ENCODE data around the gene PEX12. TPM values are rescaled to one million over a fixed set of nuclear protein-coding genes. Genes with fewer than 3 reads are reported as not detected.

The PEX12 gene
- total RNA-seq, 1 donor from 2014 or later = 7.7 TPM

DNA sequence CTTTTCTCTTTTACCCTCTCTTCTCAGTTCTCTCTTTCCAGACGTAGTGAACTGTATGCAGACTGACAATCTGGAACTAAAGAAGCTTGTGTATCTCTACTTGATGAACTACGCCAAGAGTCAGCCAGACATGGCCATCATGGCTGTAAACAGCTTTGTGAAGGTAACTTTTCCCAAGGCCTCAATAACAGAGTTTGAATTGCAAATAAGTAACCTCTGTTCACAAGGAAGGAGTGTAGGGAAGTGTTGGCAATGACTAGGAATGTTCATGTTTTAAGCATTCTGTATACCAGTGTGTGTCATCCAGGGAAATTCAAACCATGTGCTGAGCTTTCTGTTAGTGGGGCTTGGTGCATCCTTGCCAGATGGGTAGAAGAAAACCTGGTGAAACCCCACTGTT lies 27.3 kb upstream of the PEX12 start:
- TF ChIP-seq, protein P1, sequence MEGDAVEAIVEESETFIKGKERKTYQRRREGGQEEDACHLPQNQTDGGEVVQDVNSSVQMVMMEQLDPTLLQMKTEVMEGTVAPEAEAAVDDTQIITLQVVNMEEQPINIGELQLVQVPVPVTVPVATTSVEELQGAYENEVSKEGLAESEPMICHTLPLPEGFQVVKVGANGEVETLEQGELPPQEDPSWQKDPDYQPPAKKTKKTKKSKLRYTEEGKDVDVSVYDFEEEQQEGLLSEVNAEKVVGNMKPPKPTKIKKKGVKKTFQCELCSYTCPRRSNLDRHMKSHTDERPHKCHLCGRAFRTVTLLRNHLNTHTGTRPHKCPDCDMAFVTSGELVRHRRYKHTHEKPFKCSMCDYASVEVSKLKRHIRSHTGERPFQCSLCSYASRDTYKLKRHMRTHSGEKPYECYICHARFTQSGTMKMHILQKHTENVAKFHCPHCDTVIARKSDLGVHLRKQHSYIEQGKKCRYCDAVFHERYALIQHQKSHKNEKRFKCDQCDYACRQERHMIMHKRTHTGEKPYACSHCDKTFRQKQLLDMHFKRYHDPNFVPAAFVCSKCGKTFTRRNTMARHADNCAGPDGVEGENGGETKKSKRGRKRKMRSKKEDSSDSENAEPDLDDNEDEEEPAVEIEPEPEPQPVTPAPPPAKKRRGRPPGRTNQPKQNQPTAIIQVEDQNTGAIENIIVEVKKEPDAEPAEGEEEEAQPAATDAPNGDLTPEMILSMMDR (conservative IDR thresholded peaks at IDR 0.05) = no peak
- Mint-ChIP-seq H3K27ac (no peak overlapping the region), H3K4me3 (no peak overlapping the region), H3K9me3 (no peaks in the 10 kb centered on the region), H3K4me1 (ENCODE audit: unreplicated experiment) (no peaks in the 10 kb centered on the region), H3K27me3 (no peaks in the 10 kb centered on the region), H3K36me3 (peaks cover 3% of the 10 kb centered on the region)
- no peak for DNase-seq (ENCODE audit: extremely low spot score, unreplicated experiment)

DNA sequence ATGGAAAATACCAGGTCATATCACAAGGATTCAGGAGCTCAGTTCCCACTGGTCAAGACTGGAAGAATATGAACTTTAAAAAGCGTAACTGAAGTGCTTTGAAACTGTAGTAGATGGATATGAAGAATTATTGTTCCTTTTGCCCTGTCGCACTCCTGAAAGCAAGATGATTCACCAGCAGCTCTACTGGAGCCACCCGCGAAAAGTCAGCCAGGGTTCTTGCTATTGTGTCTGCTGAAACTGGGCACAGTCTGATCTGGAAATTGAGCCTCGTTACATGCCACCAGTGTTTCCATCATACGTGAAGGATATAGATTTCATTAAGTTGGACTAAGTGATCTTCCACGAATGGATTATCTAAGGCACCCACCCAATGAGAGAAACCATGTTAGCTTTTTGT lies 25.3 kb upstream of the PEX12 start:
- H3K36me3 Mint-ChIP-seq = peaks cover 3% of the 10 kb centered on the region

DNA sequence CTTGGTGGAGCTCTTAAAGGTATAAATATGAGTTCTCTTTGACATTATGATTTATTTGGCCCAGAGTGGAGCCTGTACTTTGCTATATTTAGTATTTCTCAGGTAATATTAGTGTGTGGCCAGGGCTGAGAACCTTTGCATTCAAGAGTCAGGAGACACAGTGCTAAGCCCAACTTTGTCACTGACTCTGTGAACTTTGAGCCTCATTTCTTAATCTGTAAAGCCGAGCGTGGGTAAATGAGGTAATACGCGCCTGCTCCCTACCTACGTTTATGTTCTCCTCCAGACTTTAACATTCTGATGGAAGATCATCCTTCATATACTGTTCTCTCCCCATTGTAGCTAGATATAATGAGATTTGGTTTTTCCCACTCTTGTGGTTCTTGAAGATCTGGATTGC lies 19.2 kb upstream of the PEX12 start:
- Mint-ChIP-seq H3K4me3 (no peak overlapping the region), H3K36me3 (peaks cover 25% of the 10 kb centered on the region), H3K9me3 (no peaks in the 10 kb centered on the region), H3K27ac (no peak overlapping the region), H3K27me3 (no peaks in the 10 kb centered on the region), H3K4me1 (ENCODE audit: unreplicated experiment) (no peaks in the 10 kb centered on the region)
- DNase-seq (ENCODE audit: extremely low spot score, unreplicated experiment) = no peak
- TF ChIP-seq, protein P1 (conservative IDR thresholded peaks at IDR 0.05) = no peak

More for the DNA sequence above, 25.3 kb upstream of the PEX12 start:
- H3K27ac Mint-ChIP-seq = no peak overlapping the region
- no peaks in the 10 kb centered on the region for H3K27me3 Mint-ChIP-seq
- no peak overlapping the region for H3K4me3 Mint-ChIP-seq
- H3K9me3 Mint-ChIP-seq = no peaks in the 10 kb centered on the region
- H3K4me1 Mint-ChIP-seq (ENCODE audit: unreplicated experiment) = no peaks in the 10 kb centered on the region
- no peak for DNase-seq (ENCODE audit: extremely low spot score, unreplicated experiment)
- TF ChIP-seq, protein P1 (conservative IDR thresholded peaks at IDR 0.05) = no peak

DNA sequence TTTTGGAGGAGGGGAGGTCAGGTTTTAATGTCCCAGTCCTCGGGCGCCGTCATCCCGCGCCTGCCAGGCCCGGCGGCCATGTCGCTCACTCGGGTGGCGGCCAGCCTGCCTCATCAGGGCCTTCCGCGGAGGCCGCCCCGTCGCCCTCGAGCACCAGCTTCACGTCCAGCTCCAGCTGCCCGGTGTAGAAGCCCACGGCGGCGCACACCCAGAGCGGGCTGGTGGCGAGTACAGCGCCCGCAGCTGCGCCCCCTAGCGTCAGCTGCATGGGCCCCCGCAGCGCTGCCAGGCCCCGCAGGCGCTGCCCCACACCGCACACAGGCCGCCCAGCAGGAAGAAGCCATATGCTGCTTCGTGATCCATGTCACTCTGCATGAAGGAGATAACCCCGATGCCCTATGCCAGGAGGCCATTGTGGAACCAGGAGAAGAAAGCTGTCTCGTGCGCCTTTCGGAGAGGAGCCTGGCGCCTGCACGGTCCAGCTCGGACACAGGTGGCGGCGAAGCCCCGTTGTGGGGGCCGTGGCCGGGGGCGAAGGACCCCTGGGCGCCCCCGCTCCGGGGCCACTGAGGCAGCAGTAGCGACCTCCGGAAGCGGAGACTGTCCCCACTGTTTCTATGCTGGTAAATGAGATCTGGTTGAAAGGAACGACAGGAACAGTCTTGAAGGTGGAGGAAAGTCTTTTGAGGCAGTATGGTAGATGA lies 18.3 kb upstream of the PEX12 start:
- no peak for DNase-seq (ENCODE audit: extremely low spot score, unreplicated experiment)
- Mint-ChIP-seq H3K4me3 (no peak overlapping the region), H3K9me3 (no peaks in the 10 kb centered on the region), H3K36me3 (peaks cover 25% of the 10 kb centered on the region), H3K4me1 (ENCODE audit: unreplicated experiment) (no peaks in the 10 kb centered on the region), H3K27ac (no peak overlapping the region), H3K27me3 (no peaks in the 10 kb centered on the region)
- TF ChIP-seq, protein P1 (conservative IDR thresholded peaks at IDR 0.05) = no peak

DNA sequence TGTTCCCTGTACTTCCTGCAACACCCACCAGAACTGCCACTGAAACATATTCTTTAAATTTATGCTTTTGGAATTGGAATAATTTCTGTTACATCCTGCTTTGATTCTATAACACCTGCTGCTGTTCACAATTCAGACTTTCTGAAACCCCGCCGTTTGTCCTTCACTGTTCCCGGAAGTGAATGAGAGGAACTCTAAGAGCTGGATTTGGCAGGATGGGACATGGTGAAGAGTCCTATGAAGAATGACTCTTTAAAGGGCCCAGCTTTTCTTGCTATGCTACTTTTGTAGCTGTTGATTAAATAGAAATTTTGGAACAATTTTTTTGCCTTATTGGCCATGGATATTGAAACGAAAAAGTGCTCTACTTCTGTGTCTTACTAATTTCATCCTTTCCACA lies 17.7 kb upstream of the PEX12 start:
- TF ChIP-seq, protein P1 (conservative IDR thresholded peaks at IDR 0.05) = no peak
- H3K4me3 Mint-ChIP-seq = no peak overlapping the region
- no peak overlapping the region for H3K27ac Mint-ChIP-seq
- no peak for DNase-seq (ENCODE audit: extremely low spot score, unreplicated experiment)
- no peaks in the 10 kb centered on the region for H3K9me3 Mint-ChIP-seq
- H3K36me3 Mint-ChIP-seq = peaks cover 25% of the 10 kb centered on the region
- no peaks in the 10 kb centered on the region for H3K4me1 Mint-ChIP-seq (ENCODE audit: unreplicated experiment)
- no peaks in the 10 kb centered on the region for H3K27me3 Mint-ChIP-seq
